ENCODE data around the gene WDR26.

The WDR26 gene

GRCh38 chr1:224408294-224408590 is 26.4 kb downstream of the WDR26 start:
- Histone ChIP-seq H3K27ac (ENCODE audit: low read depth, low read length) (no peak overlapping the region), H3K4me2 (ENCODE audit: low read depth, low read length, poor library complexity, severe bottlenecking) (no peak overlapping the region), H4K20me1 (ENCODE audit: low read depth, low read length) (no peaks in the 10 kb centered on the region), H3K9me3 (ENCODE audit: insufficient read depth, low read length) (no peaks in the 10 kb centered on the region), H3K9ac (ENCODE audit: low read length) (no peak overlapping the region), H3K4me3 (ENCODE audit: insufficient read depth, low read length, poor library complexity, severe bottlenecking) (no peak overlapping the region), H3K27me3 (ENCODE audit: low read length) (no peaks in the 10 kb centered on the region), H3K79me2 (ENCODE audit: insufficient read depth, low read length) (no peaks in the 10 kb centered on the region), H3K9me2 (replicated peaks; ENCODE audit: insufficient read depth, low read length) (no peaks in the 10 kb centered on the region), H2AFZ (ENCODE audit: low read depth, low read length, severe bottlenecking) (no peak overlapping the region), H3K36me3 (ENCODE audit: low read length) (peaks cover 36% of the 10 kb centered on the region), H3F3A (ENCODE audit: insufficient read depth) (no peaks in the 10 kb centered on the region)
- TF ChIP-seq CTCF (IDR thresholded peaks at IDR 0.05; ENCODE audit: insufficient read depth, low read length, poor library complexity, severe bottlenecking) = no peak
- no peak for TF ChIP-seq EZH2phosphoT487 (conservative IDR thresholded peaks at IDR 0.05; ENCODE audit: low read length)

- no peaks in the 10 kb centered on the region for H3K79me2 ChIP-seq (ENCODE audit: insufficient read depth, low read length)
- H3K9me2 ChIP-seq (replicated peaks; ENCODE audit: insufficient read depth, low read length) = no peaks in the 10 kb centered on the region
- H3K4me3 ChIP-seq (ENCODE audit: insufficient read depth, low read length, poor library complexity, severe bottlenecking) = no peak overlapping the region
- H4K20me1 ChIP-seq (ENCODE audit: low read depth, low read length) = no peaks in the 10 kb centered on the region
- no peak overlapping the region for H3K27ac ChIP-seq (ENCODE audit: low read depth, low read length)
- H3K36me3 ChIP-seq (ENCODE audit: low read length) = peaks cover 38% of the 10 kb centered on the region
- no peak overlapping the region for H3K9ac ChIP-seq (ENCODE audit: low read length)
- no peak for TF ChIP-seq CTCF (IDR thresholded peaks at IDR 0.05; ENCODE audit: insufficient read depth, low read length, poor library complexity, severe bottlenecking)
- no peak for TF ChIP-seq EZH2phosphoT487 (conservative IDR thresholded peaks at IDR 0.05; ENCODE audit: low read length)
- H3F3A ChIP-seq (ENCODE audit: insufficient read depth) = 0 out of 2 replicates have a peak, but pooled peaks cover under 1% of the 10 kb centered on the region
- H3K9me3 ChIP-seq (ENCODE audit: insufficient read depth, low read length) = no peaks in the 10 kb centered on the region
- no peak overlapping the region for H2AFZ ChIP-seq (ENCODE audit: low read depth, low read length, severe bottlenecking)
- H3K4me2 ChIP-seq (ENCODE audit: low read depth, low read length, poor library complexity, severe bottlenecking) = no peak overlapping the region
- no peaks in the 10 kb centered on the region for H3K27me3 ChIP-seq (ENCODE audit: low read length)
Observed at GRCh38 chr1:224407571-224408293, 26.9 kb downstream of the WDR26 start.

- H3K4me3 ChIP-seq (ENCODE audit: insufficient read depth, low read length, poor library complexity, severe bottlenecking) = no peak overlapping the region
- peaks cover 45% of the 10 kb centered on the region for H3K36me3 ChIP-seq (ENCODE audit: low read length)
Observed at GRCh38 chr1:224406216-224406615, 28.4 kb downstream of the WDR26 start.

More at GRCh38 chr1:224406216-224406615, 28.4 kb downstream of the WDR26 start:
- H3K4me2 ChIP-seq (ENCODE audit: low read depth, low read length, poor library complexity, severe bottlenecking) = no peak overlapping the region
- H3K9me2 ChIP-seq (replicated peaks; ENCODE audit: insufficient read depth, low read length) = no peaks in the 10 kb centered on the region
- H3K9ac ChIP-seq (ENCODE audit: low read length) = no peak overlapping the region
- no peaks in the 10 kb centered on the region for H3K79me2 ChIP-seq (ENCODE audit: insufficient read depth, low read length)
- no peaks in the 10 kb centered on the region for H3K27me3 ChIP-seq (ENCODE audit: low read length)
- 0 out of 2 replicates have a peak, but pooled peaks cover 3% of the 10 kb centered on the region for H4K20me1 ChIP-seq (ENCODE audit: low read depth, low read length)
- no peak overlapping the region for H3K27ac ChIP-seq (ENCODE audit: low read depth, low read length)
- no peak for TF ChIP-seq EZH2phosphoT487 (conservative IDR thresholded peaks at IDR 0.05; ENCODE audit: low read length)
- TF ChIP-seq CTCF (IDR thresholded peaks at IDR 0.05; ENCODE audit: insufficient read depth, low read length, poor library complexity, severe bottlenecking) = no peak
- no peaks in the 10 kb centered on the region for H3K9me3 ChIP-seq (ENCODE audit: insufficient read depth, low read length)
- 0 out of 2 replicates have a peak, but pooled peaks cover 5% of the 10 kb centered on the region for H3F3A ChIP-seq (ENCODE audit: insufficient read depth)
- H2AFZ ChIP-seq (ENCODE audit: low read depth, low read length, severe bottlenecking) = no peak overlapping the region
